Measurements from ENCODE around the gene CTBP2.
A peak's percentile ranks its signal among the peaks of the same experiment; 100 is the strongest.

The CTBP2 gene

DNA sequence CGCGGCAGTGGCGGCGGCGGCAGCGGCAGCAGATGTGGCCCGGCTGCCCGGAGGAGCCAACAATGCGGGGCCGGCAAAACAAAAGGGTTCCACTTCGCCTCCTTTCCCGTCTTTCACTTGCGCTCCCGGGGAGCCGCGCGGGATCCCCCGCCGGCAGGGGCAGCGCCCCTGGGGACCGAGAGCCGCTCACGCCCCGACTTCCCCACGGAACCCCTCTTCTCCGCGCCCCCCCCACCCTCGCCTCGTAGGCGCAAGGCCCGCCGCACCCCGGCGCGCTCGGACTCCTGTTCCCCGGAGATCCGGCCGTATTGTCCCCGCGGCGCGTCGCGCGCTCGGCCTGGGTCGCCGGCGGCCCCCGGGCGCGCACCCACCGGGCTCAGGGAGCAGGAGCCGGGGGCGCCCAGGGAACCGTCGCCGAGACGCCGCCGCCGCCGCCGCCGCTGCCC lies 854 bp downstream of the CTBP2 start:
- DNase-seq (ENCODE audit: low read depth) = no peak
- TF ChIP-seq, protein P1, sequence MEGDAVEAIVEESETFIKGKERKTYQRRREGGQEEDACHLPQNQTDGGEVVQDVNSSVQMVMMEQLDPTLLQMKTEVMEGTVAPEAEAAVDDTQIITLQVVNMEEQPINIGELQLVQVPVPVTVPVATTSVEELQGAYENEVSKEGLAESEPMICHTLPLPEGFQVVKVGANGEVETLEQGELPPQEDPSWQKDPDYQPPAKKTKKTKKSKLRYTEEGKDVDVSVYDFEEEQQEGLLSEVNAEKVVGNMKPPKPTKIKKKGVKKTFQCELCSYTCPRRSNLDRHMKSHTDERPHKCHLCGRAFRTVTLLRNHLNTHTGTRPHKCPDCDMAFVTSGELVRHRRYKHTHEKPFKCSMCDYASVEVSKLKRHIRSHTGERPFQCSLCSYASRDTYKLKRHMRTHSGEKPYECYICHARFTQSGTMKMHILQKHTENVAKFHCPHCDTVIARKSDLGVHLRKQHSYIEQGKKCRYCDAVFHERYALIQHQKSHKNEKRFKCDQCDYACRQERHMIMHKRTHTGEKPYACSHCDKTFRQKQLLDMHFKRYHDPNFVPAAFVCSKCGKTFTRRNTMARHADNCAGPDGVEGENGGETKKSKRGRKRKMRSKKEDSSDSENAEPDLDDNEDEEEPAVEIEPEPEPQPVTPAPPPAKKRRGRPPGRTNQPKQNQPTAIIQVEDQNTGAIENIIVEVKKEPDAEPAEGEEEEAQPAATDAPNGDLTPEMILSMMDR (conservative IDR thresholded peaks at IDR 0.05; ENCODE audit: control insufficient read depth, insufficient read depth, low read depth, low read length) = no peak
- H3K4me3 ChIP-seq (ENCODE audit: control insufficient read depth, low read depth, low read length) = peak overlapping the region; percentile 58

DNA sequence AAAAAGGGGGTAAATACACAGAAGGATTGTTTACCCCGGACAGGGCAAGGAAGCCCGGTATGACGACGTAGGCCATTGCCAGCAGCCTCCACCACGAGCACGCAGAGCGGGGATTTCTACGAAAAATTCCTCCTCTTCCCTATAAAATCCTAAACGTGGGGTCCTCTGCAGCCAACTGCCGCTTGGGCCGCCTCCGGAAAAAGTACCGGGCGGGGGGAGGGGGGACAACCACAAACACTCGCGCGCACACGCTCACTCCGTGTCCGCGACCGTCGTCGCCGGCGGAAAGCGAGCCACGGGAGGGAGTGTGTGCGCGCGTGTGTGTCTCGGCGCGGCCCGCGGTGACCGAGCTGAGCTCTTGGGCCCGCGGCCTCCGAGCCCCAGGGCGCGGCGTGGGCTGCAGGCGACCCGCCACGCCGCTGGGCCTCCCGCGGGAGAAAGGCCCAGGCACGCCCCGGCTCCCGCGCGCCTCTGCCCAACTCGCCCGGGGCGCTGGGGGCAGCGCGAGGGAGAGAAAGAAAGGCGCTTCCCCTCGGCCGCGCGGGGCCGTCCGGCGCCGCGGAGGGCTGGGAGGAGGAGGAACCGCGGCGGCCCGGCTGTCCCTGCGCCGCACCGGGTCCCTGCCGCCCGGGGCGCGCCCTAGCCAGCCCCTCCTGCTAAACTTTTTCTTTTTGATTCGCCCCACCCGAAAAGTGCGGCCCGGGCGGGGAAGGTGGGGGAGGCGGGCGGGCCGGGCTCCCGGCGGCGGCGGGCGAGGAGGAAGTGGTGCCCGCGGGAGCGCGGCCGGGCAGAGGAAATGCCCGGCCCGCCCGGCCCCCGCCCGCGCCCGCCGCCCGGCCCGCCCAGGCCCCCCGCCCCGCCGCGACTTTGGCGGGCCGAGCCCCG lies 1.5 kb downstream of the CTBP2 start:
- peak; percentile 32 for DNase-seq (ENCODE audit: low read depth)
- peak overlapping the region; percentile 69 for H3K4me3 ChIP-seq (ENCODE audit: control insufficient read depth, low read depth, low read length)
- TF ChIP-seq, protein P1 (conservative IDR thresholded peaks at IDR 0.05; ENCODE audit: control insufficient read depth, insufficient read depth, low read depth, low read length) = no peak

DNA sequence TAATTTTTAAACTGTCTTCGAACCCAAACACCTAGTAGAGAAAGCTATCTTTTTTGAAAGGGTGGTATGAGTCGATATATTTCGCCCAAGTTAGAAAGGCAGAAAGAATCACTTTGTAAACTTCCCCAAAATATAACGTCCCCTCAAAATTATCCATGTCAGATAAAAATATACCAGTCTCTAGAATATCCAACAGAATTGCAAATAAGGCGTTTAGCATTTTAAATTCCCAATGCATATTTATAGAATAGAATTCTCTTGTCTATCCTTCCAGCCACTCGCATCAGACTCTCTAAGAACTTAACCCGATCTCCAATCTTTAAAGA lies 2.1 kb downstream of the CTBP2 start:
- no peak for DNase-seq (ENCODE audit: low read depth)
- peak overlapping the region; percentile 69 for H3K4me3 ChIP-seq (ENCODE audit: control insufficient read depth, low read depth, low read length)

DNA sequence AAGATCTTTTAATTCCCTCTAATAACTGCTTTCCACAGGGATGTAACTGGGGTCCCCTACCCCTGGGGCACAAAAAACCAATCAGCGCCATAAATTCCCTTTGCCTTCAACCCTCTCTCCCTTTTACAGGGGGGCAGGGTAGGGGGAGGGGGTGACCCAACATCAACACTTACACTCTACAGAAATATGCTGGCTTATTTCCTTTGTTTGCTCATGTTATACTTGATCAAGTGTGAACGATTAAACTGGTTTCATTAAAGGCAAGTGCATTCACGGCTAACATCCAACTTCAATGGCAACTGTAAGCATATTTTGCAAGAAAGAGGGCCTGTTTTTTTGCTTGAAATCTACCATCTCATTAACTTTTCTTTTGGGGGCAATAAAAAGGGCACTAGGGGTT lies 2.9 kb downstream of the CTBP2 start:
- DNase-seq (ENCODE audit: low read depth) = no peak
- peak overlapping the region; percentile 3 for H3K4me3 ChIP-seq (ENCODE audit: control insufficient read depth, low read depth, low read length)
- TF ChIP-seq, protein P1 (conservative IDR thresholded peaks at IDR 0.05; ENCODE audit: control insufficient read depth, insufficient read depth, low read depth, low read length) = no peak

More for the DNA sequence above, 2.1 kb downstream of the CTBP2 start:
- TF ChIP-seq, protein P1 (conservative IDR thresholded peaks at IDR 0.05; ENCODE audit: control insufficient read depth, insufficient read depth, low read depth, low read length) = no peak

DNA sequence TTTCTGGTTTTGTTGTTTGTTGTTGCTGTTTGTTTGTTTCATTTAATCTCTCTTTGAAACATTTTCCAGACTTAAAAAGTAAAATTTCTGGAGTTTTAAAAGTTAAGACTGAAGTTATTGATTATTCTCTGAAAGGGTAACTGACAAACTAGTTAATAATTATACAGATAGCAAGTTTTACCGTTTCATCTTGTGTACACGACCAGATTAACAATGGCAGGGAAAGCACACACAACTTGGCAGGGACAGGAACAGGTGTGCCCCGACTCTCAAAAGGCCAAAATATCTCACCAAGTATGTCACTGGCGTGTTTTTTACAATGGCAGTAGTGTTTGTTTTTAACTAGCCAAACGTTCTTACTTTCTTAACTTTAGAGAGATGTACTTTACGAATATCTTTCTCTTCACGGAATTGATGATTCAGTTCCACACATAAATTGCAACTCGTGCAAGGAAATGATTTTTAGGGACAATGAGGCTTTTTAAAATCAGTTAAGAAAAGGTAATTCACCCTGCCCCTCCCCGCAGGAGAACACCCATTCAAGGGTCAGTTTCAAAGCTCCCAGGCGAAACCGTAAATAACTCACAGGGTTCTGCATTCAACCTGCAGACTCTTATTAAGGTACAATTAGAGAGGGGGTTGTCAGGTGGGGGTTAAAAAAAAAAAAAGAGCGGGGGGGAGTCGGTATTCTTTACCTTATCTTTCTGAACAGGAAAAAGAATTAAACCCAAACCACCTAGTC lies 3.5 kb downstream of the CTBP2 start:
- TF ChIP-seq, protein P1 (conservative IDR thresholded peaks at IDR 0.05; ENCODE audit: control insufficient read depth, insufficient read depth, low read depth, low read length) = no peak
- DNase-seq (ENCODE audit: low read depth) = no peak
- H3K4me3 ChIP-seq (ENCODE audit: control insufficient read depth, low read depth, low read length) = no peak overlapping the region

DNA sequence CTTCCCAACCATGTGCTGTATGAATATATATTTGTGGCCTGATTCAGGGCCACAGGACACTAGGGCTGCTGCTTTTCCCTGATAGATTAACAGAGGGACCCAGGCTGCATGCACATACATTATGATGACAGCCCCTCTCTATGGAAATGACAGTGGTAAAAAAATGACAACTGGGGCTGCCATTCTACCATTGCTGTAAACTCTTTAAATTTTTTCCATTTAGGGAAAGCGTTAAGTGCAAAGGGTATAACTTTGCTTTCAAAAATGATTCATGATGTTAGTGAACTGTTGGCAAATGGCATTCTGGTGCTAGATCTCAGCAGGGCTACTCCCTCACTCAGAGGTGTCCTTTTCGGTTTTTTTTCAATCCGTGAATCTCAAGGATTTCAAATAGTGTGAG lies 4.2 kb downstream of the CTBP2 start:
- TF ChIP-seq, protein P1 (conservative IDR thresholded peaks at IDR 0.05; ENCODE audit: control insufficient read depth, insufficient read depth, low read depth, low read length) = no peak
- no peak overlapping the region for H3K4me3 ChIP-seq (ENCODE audit: control insufficient read depth, low read depth, low read length)
- DNase-seq (ENCODE audit: low read depth) = no peak

Data from fibroblast of mammary gland (primary cell).